Upper lobe of right lung (tissue), 1 donor: ENCODE results near the gene LRSAM1. TPM values are rescaled to one million over a fixed set of nuclear protein-coding genes. Genes with fewer than 3 reads are reported as not detected.

Experiments
- ATAC-seq: fragments of 200-7000 bp; cut with Tn5 transposase; one replicate; pipeline ENCODE4 v1.9.1; 2020; ENCODE audit warnings: mild to moderate bottlenecking, moderate library complexity
- DNase-seq: peaks from one replicate; pipeline ENCODE4 v3.0.0-alpha.2; 2020
- H3K27ac ChIP-seq: fragments of 200-600 bp; one replicate; pipeline ENCODE4 v1.8.0; 2022
- H3K27me3 ChIP-seq: fragments of 200-600 bp; one replicate; pipeline ENCODE4 v1.8.0; 2022; ENCODE audit warnings: mild to moderate bottlenecking
- H3K36me3 ChIP-seq: fragments of 200-600 bp; one replicate; pipeline ENCODE4 v1.8.0; 2022
- H3K4me1 ChIP-seq: fragments of 200-600 bp; one replicate; pipeline ENCODE4 v1.8.0; 2022
- H3K4me3 ChIP-seq: fragments of 200-600 bp; one replicate; pipeline ENCODE4 v1.8.0; 2022; ENCODE audit warnings: mild to moderate bottlenecking
- H3K9me3 ChIP-seq: fragments of 200-600 bp; one replicate; pipeline ENCODE4 v1.8.0; 2022
- CTCF ChIP-seq: fragments of 200-600 bp; IDR thresholded peaks from one replicate; pipeline ENCODE4 v1.8.0; 2022; ENCODE audit warnings: antibody characterized with exemption
- intact Hi-C: fragments of 100-400 bp; cut with DNase I; formaldehyde crosslinking; loops from one replicate; pipeline ENCODE4 v1.11.0; 2022
- total RNA-seq: library from RNA; stranded (reverse); fragmentation: NEBNext Ultra II Directional; extraction: Animal tissue kit (Norgen Biotek cat#: 25700); gene quantifications from one replicate; pipeline ENCODE4 v1.2.1, GENCODE V29; 2021
- donor health status: DM: no; HTN: yes; CAD: no; lungs with severe emphysema.

LRSAM1 gene
- total RNA-seq, 1 donor from 2014 or later = 18.8 TPM

DNA sequence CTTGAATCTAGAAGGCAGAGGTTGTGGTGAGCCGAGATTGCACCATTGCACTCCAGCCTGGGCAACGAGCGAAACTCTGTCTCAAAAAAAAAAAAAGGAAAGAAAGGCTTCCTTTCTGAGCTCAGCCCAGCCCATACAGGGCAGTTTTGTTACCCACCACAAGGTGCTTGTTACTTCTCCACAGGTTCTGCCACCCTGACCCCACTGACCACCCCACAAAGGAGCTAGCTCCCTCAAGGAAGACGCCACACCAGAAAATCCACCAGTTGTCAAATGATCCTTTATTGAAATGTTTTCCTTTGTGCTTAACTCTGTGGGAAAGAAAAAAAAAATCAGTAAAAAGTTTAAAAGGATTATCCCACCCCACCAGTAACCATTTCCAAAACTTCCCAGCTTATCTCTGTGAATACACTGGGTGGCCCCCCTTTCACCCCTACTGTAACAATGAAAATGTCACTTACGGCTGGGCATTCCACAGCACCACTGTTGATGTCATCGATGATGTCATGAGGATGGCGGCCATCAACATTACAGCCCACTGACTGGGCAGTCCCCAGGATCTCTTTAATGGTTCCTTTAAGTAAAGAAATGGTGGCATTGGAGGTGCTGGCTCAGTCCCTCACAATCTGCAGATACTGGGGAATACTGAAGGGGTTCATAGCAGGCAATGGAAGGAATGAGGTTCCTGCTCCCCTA, 3.7 kb upstream of the LRSAM1 start:
- Histone ChIP-seq H3K9me3 (no peaks in the 10 kb centered on the region), H3K36me3 (peaks cover 69% of the 10 kb centered on the region), H3K27ac (no peak overlapping the region), H3K27me3 (no peaks in the 10 kb centered on the region), H3K4me3 (no peak overlapping the region), H3K4me1 (peaks cover 27% of the 10 kb centered on the region)
- intact Hi-C loops = no loop called here
- TF ChIP-seq CTCF = no peak
- DNase-seq (no peak), ATAC-seq (no peak)

DNA sequence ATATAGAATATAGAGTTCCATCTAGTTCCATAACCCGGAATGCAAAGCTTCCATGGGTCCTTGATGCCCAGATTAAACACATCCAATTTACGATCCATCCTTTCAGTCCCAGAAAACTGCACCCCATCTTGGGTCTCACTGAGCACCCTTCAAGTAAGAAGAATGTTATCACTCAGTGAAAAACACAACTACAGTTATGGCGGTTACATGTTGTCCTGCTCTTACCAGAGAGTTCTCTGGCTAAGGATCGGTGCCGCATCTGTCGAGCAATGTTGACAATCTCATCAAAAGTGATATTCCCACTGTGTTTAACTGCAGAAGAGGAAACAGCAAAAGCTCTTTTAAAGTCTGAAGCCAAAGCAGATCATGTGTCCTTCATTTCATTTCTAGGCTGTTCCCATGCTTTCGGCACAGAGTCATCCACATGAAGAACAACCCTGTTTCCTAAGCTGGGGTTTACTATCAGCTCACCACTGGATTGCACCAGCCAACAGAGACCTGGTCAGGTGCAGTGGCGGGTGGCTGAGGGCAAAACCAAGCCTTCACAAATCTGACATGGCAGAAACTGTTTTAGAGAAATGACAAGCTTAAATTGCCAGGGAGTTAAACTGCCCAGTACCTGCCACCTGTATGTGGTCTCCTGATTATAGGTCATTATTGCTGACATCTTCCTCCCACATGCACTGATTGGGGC, 3.1 kb upstream of the LRSAM1 start:
- Histone ChIP-seq H3K4me3 (no peak overlapping the region), H3K36me3 (peaks cover 63% of the 10 kb centered on the region), H3K9me3 (no peaks in the 10 kb centered on the region), H3K27me3 (no peaks in the 10 kb centered on the region), H3K4me1 (peaks cover 32% of the 10 kb centered on the region), H3K27ac (peak overlapping the region; percentile 36)
- DNase-seq (no peak), ATAC-seq (no peak)
- intact Hi-C loops = no loop called here
- TF ChIP-seq CTCF = no peak

DNA sequence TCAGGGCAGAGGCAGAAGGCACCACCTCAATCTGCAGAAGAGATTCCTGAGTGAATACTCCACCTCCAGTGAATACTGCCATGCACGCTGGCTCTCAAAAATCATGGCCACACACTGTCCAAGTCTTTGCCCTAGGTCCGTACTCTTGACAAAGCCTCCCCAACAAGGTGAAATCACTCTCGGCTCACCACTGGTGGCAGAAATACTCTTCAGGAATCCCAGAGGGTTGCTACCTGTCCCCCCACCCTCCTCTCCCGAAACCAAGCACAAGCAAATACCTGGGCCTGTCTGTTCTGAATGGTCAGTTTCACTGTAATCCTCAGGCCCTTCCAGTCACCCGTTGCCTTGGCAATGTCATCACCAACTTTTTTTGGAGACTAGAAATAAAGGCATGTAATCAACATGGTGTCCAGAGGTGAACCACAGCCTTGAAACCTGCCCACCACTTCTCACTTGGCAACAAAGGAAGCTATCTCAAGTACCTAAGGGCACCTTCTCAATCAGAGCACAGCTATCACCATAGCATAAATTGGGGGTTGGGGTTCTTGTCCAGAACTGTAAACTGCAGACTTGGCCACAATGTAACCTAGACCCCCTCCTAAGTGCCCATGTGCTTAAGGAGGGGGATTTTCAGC, 1.9 kb upstream of the LRSAM1 start:
- Histone ChIP-seq H3K9me3 (no peaks in the 10 kb centered on the region), H3K4me1 (peaks cover 32% of the 10 kb centered on the region), H3K27ac (peak overlapping the region; percentile 93), H3K36me3 (peaks cover 54% of the 10 kb centered on the region), H3K27me3 (no peaks in the 10 kb centered on the region), H3K4me3 (peak overlapping the region; percentile 80)
- intact Hi-C loops = no loop called here
- ATAC-seq = no peak
- TF ChIP-seq CTCF = no peak
- no peak for DNase-seq

DNA sequence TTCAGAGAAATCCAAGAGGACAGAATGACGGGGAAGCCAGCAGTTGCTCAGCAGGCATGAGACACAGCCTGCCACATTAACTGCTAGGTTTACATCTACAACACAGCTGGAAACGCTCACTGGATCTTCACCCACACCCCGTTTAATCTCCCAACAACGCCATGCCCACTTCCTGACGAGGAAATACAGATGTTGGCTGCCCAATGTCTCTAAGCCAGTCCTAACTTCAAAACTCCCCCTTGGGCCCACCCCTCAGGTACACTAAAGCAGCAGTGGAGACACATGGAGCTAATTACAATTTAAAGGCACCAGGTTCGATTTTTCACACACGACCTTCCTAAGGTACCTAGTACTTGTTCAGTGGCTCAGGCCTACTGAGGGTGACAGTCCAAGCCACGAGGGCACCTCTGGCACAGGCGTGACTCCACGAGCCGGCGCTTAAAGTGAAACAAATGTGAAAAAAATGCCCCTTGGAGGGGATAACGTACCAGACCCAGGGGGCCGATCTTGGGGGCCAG, 1.0 kb upstream of the LRSAM1 start:
- TF ChIP-seq CTCF = no peak
- Histone ChIP-seq H3K4me3 (peak overlapping the region; percentile 80), H3K27ac (peak overlapping the region; percentile 93), H3K9me3 (no peaks in the 10 kb centered on the region), H3K4me1 (peaks cover 32% of the 10 kb centered on the region), H3K27me3 (no peaks in the 10 kb centered on the region), H3K36me3 (peaks cover 50% of the 10 kb centered on the region)
- DNase-seq (no peak), ATAC-seq (peak; percentile 1)
- intact Hi-C loops = no loop called here

DNA sequence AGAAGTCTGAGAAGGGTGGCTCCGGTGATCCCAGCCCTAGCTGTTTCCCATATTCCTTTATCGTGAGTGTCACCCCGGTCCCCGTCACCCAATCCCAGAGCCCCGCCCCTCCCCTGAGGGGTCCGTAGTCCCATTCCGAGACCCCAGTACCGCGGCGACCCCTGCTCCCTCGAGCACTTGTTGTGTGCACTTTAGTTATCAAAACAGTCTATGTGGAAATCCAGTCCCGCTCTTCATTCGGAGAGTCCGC, 223 bp downstream of the LRSAM1 start:
- no peak for TF ChIP-seq CTCF
- peaks cover 32% of the 10 kb centered on the region for H3K4me1 ChIP-seq

More for the DNA sequence above, 223 bp downstream of the LRSAM1 start:
- Histone ChIP-seq H3K9me3 (no peaks in the 10 kb centered on the region), H3K4me3 (peak overlapping the region; percentile 80), H3K36me3 (peaks cover 38% of the 10 kb centered on the region), H3K27me3 (no peaks in the 10 kb centered on the region), H3K27ac (peak overlapping the region; percentile 93)
- ATAC-seq (no peak), DNase-seq (no peak)
- intact Hi-C loops = no loop called here
